ENCODE results near the gene CCSER2. TPM values are rescaled to one million over a fixed set of nuclear protein-coding genes. Genes with fewer than 3 reads are reported as not detected.
A peak's percentile ranks its signal among the peaks of the same experiment; 100 is the strongest.

The CCSER2 gene
- total RNA-seq, 4 donors from 2014 or later, result 33.7 to 63.9 (median 47.5) TPM

DNA sequence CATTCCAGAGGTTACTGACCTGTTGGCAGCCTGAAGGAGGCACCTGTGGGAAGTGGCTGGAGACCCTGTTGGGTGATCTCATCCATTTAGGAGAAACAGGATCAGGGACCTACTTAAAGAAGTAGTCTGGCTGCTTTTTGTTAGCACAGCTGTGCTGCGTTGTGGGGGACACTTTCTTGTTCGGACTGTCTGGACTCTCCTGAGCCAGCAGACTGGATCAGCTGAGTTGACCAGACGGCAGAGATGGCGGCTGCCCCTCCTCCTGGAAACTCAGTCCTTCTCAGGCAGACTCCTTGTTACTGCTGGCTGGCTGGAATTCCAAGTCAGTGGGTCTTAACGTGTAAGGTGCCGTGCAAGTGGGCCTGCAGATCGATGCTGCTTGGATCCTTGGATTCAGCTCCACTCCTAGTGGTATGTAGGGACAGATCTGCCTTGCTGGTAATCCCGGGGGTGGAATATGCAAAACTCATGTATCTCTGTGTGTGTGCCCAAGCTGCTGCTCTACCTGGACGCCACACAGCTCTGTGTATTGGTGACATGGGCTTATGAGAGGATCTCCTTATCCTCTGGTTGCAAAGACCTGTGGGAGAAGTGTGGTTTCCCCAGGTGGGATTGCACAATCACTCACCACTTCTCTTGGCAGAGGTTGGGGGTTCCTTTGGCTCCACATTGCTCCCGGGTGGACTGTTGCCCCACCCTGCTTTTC lies 87.3 kb downstream of the CCSER2 start:
- Histone ChIP-seq H3K36me3 (no peaks in the 10 kb centered on the region), H3K27ac (no peak overlapping the region), H3K27me3 (no peaks in the 10 kb centered on the region), H3K4me1 (no peaks in the 10 kb centered on the region), H3K4me3 (no peak overlapping the region), H3K9me3 (peaks cover 0 to 8% (median 0%) of the 10 kb centered on the region in 4 donors)
- no peak for DNase-seq
- no peak for TF ChIP-seq POLR2A (IDR thresholded peaks at IDR 0.05)
- TF ChIP-seq, protein P1, sequence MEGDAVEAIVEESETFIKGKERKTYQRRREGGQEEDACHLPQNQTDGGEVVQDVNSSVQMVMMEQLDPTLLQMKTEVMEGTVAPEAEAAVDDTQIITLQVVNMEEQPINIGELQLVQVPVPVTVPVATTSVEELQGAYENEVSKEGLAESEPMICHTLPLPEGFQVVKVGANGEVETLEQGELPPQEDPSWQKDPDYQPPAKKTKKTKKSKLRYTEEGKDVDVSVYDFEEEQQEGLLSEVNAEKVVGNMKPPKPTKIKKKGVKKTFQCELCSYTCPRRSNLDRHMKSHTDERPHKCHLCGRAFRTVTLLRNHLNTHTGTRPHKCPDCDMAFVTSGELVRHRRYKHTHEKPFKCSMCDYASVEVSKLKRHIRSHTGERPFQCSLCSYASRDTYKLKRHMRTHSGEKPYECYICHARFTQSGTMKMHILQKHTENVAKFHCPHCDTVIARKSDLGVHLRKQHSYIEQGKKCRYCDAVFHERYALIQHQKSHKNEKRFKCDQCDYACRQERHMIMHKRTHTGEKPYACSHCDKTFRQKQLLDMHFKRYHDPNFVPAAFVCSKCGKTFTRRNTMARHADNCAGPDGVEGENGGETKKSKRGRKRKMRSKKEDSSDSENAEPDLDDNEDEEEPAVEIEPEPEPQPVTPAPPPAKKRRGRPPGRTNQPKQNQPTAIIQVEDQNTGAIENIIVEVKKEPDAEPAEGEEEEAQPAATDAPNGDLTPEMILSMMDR (IDR thresholded peaks at IDR 0.05), result no peak

DNA sequence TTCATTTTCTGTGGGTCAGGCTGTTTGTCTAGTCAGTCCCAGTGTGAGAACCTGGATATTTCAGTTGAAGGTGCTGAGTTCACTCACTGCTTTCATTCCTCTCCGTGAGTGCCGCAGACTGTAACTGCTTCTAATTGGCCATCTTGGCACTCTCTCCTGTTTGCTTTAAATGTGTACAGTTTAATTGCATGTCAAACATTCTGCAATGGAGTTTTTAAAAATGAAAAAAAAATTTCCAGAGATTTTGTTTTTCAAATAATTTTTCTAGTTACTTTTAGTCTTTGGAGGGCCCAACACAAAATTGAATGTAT lies 87.8 kb downstream of the CCSER2 start:
- no peak for DNase-seq
- Histone ChIP-seq H3K27ac (no peak overlapping the region), H3K36me3 (no peaks in the 10 kb centered on the region), H3K4me3 (no peak overlapping the region), H3K4me1 (no peaks in the 10 kb centered on the region), H3K27me3 (no peaks in the 10 kb centered on the region), H3K9me3 (peaks cover 0 to 8% (median 0%) of the 10 kb centered on the region in 4 donors)
- TF ChIP-seq, protein P1 (IDR thresholded peaks at IDR 0.05), result no peak
- no peak for TF ChIP-seq POLR2A (IDR thresholded peaks at IDR 0.05)

- H3K9me3 ChIP-seq, result no peaks in the 10 kb centered on the region
- no peak for DNase-seq
These were observed 95.3 kb downstream of the CCSER2 start for GRCh38 chr10:84423719-84424118.

GRCh38 chr10:84424731-84425167 lies 96.4 kb downstream of the CCSER2 start:
- peak in 1 of 3 donors; percentile 71 for DNase-seq
- Histone ChIP-seq H3K4me3 (peak overlapping the region in 1 of 4 donors; percentile 28), H3K27me3 (no peaks in the 10 kb centered on the region), H3K36me3 (no peaks in the 10 kb centered on the region), H3K9me3 (no peaks in the 10 kb centered on the region), H3K27ac (peak overlapping the region in 2 of 4 donors; percentile 55 to 60), H3K4me1 (no peaks in the 10 kb centered on the region)
- TF ChIP-seq POLR2A (IDR thresholded peaks at IDR 0.05), result no peak
- TF ChIP-seq, protein P1 (IDR thresholded peaks at IDR 0.05), result no peak

More at GRCh38 chr10:84423719-84424118, 95.3 kb downstream of the CCSER2 start:
- TF ChIP-seq, protein P1 (IDR thresholded peaks at IDR 0.05), result no peak
- TF ChIP-seq POLR2A (IDR thresholded peaks at IDR 0.05), result no peak
- peak overlapping the region in 1 of 4 donors; percentile 60 for H3K27ac ChIP-seq
- H3K4me3 ChIP-seq, result no peak overlapping the region
- no peaks in the 10 kb centered on the region for H3K27me3 ChIP-seq
- H3K36me3 ChIP-seq, result no peaks in the 10 kb centered on the region
- no peaks in the 10 kb centered on the region for H3K4me1 ChIP-seq

GRCh38 chr10:84427903-84428650 lies 99.7 kb downstream of the CCSER2 start:
- no peak overlapping the region for H3K4me3 ChIP-seq
- no peak for DNase-seq
- no peaks in the 10 kb centered on the region for H3K27me3 ChIP-seq
- H3K9me3 ChIP-seq, result no peaks in the 10 kb centered on the region
- no peak overlapping the region for H3K27ac ChIP-seq
- no peaks in the 10 kb centered on the region for H3K36me3 ChIP-seq
- no peaks in the 10 kb centered on the region for H3K4me1 ChIP-seq
- TF ChIP-seq POLR2A (IDR thresholded peaks at IDR 0.05), result no peak
- TF ChIP-seq, protein P1 (IDR thresholded peaks at IDR 0.05), result no peak
